CD4-positive, alpha-beta T cell treated with Interleukin-1 beta for 1 hour (primary cell): ENCODE measurements around the gene MYBPC2.
A peak's percentile ranks its signal among the peaks of the same experiment; 100 is the strongest.

Source experiments
- DNase-seq, 2 donors: peaks; one replicate each; pipeline ENCODE4 v3.0.0-alpha.2; 2020 to 2022

Gene MYBPC2

GRCh38 chr19:50501568-50502475 is 69.1 kb downstream of the MYBPC2 start:
- DNase-seq: no peak

GRCh38 chr19:50505856-50506611 is 73.3 kb downstream of the MYBPC2 start:
- no peak for DNase-seq

GRCh38 chr19:50506700-50507099 is 74.0 kb downstream of the MYBPC2 start:
- no peak for DNase-seq

GRCh38 chr19:50507376-50507775 is 74.7 kb downstream of the MYBPC2 start:
- no peak for DNase-seq

- no peak for DNase-seq
Measured at GRCh38 chr19:50508843-50509190, 76.1 kb downstream of the MYBPC2 start.

- DNase-seq: no peak
Measured at GRCh38 chr19:50509366-50509765, 76.7 kb downstream of the MYBPC2 start.

GRCh38 chr19:50510121-50510670 is 77.5 kb downstream of the MYBPC2 start:
- no peak for DNase-seq

- no peak for DNase-seq
Measured at GRCh38 chr19:50510700-50511068, 78.0 kb downstream of the MYBPC2 start.

GRCh38 chr19:50511069-50511822 is 78.6 kb downstream of the MYBPC2 start, which contains the start of gene JOSD2:
TSS of gene JOSD2 (minus strand) at chr19:50511191. CDS start at chr19:50510431, 760 bp downstream.
- peak; percentile 98 to 99 for DNase-seq

- DNase-seq: no peak
Measured at GRCh38 chr19:50512112-50512998, 79.7 kb downstream of the MYBPC2 start.

- no peak for DNase-seq
Measured at GRCh38 chr19:50512999-50513745, 80.5 kb downstream of the MYBPC2 start.

- no peak for DNase-seq
Measured at GRCh38 chr19:50513746-50514345, 81.2 kb downstream of the MYBPC2 start, which contains the start of gene ASPDH. TSS of gene ASPDH (minus strand) at chr19:50513913. CDS start at chr19:50513823, 90 bp downstream.

- no peak for DNase-seq
Measured at GRCh38 chr19:50514346-50515167, 81.9 kb downstream of the MYBPC2 start.

- no peak for DNase-seq
Measured at GRCh38 chr19:50515168-50515561, 82.5 kb downstream of the MYBPC2 start.
